K562 (cell line): ENCODE data around the gene FBXO36. TPM values are rescaled to one million over a fixed set of nuclear protein-coding genes. Genes with fewer than 3 reads are reported as not detected.

Source experiments
- BMI1 ChIP-seq: fragments of 150-350 bp; IDR thresholded peaks from 2 replicates; pipeline ENCODE4 v1.6.1; 2014; ENCODE audit warnings: low read length
- ETV1 ChIP-seq: fragments of 450-650 bp; conservative IDR thresholded peaks from 2 replicates; pipeline ENCODE4 v1.6.1; 2016; ENCODE audit warnings: missing genetic modification characterization, control low read depth, low read depth, missing compliant biosample characterization
- FOXA3 ChIP-seq, 2 experiments: fragments of 450-650 bp in 1 of 2; sonication (generic) in 1 of 2; formaldehyde crosslinking; IDR thresholded peaks in 1 of 2; conservative IDR thresholded peaks in 1 of 2; 2 replicates each; pipeline versions ENCODE4 v1.4.0 to v1.8.0; 2020 to 2022; ENCODE audit warnings: mild to moderate bottlenecking in 2 of 2, missing genetic modification reagents in 1 of 2
- GABPB2 ChIP-seq: fragments of 250-450 bp; sonication (Bioruptor Pico); conservative IDR thresholded peaks from 2 replicates; pipeline ENCODE4 v1.5.1; 2021; ENCODE audit warnings: mild to moderate bottlenecking
- HDAC2 ChIP-seq: fragments of 450-650 bp; IDR thresholded peaks from 2 replicates; pipeline ENCODE4 v1.6.1; 2016; ENCODE audit warnings: mild to moderate bottlenecking
- MYC ChIP-seq, 2 experiments: fragments of 250-450 bp in 1 of 2; sonication (Bioruptor Pico) in 1 of 2; IDR thresholded peaks; 2 replicates each; pipeline versions ENCODE4 v1.5.1 to v1.6.1; 2012 to 2021; ENCODE audit warnings: low read depth in 2 of 2, borderline replicate concordance in 1 of 2, improper control_type of control experiment in 1 of 2, low read length in 1 of 2, mild to moderate bottlenecking in 1 of 2, moderate library complexity in 1 of 2
- RNF2 ChIP-seq: sonication (generic); IDR thresholded peaks from 2 replicates; pipeline ENCODE4 v1.6.1; 2016
- SMARCA4 ChIP-seq: fragments of 450-650 bp; IDR thresholded peaks from 2 replicates; pipeline ENCODE4 v1.6.1; 2016
- SREBF2 ChIP-seq: sonication (generic); formaldehyde crosslinking; IDR thresholded peaks from 2 replicates; pipeline ENCODE4 v1.4.0; 2020; ENCODE audit warnings: mild to moderate bottlenecking, missing genetic modification reagents
- TAL1 ChIP-seq: fragments of 450-650 bp; IDR thresholded peaks from 2 replicates; pipeline ENCODE4 v1.6.1; 2016; ENCODE audit warnings: mild to moderate bottlenecking
- TCF7L2 ChIP-seq: fragments of 150-350 bp; IDR thresholded peaks from 2 replicates; pipeline ENCODE4 v1.6.1; 2016; ENCODE audit warnings: low read depth, mild to moderate bottlenecking, low read length, moderate library complexity
- TFAM ChIP-seq: fragments of 250-450 bp; sonication (Bioruptor Pico); conservative IDR thresholded peaks from 2 replicates; pipeline ENCODE4 v1.5.0; 2021; ENCODE audit warnings: mild to moderate bottlenecking, moderate library complexity
- polyA plus RNA-seq, 8 experiments: library from polyadenylated mRNA; depleted of rRNA in 4 of 8; stranded (reverse) in 5 of 8; unstranded in 3 of 8; fragments of >200 nt; fragmentation: Nextera tagmentation in 2 of 8; fragmentation: Illumina TruSeq in 1 of 8; extraction: Ambion mirVana in 2 of 8; extraction: Trizol in 1 of 8; gene quantifications; 2 replicates each; pipeline versions ENCODE4 v1.2.1 to v1.2.3, GENCODE V29; 2011 to 2014; ENCODE audit warnings: inconsistent platforms in 1 of 8, missing spikeins in 1 of 8
- total RNA-seq, 7 experiments: library from RNA; depleted of rRNA in 6 of 7; stranded (reverse); fragments of >200 nt in 6 of 7; fragmentation: Illumina TruSeq in 2 of 7; extraction: Trizol in 2 of 7; gene quantifications; 2 replicates each; pipeline versions ENCODE4 v1.2.1 to v1.2.3, GENCODE V29; 2011 to 2021; ENCODE audit warnings: low replicate concordance in 1 of 7
- TF ChIP-seq, protein P1 (sequence below): sonication (generic); formaldehyde crosslinking; IDR thresholded peaks from 2 replicates; pipeline ENCODE4 v1.8.1; 2023; ENCODE audit warnings: mild to moderate bottlenecking, missing genetic modification reagents
- TF ChIP-seq, protein P2 (sequence below): fragments of 450-650 bp; IDR thresholded peaks from 2 replicates; pipeline ENCODE4 v1.6.1; 2016
- TF ChIP-seq, protein P3 (sequence below), 2 experiments: fragments of 450-650 bp in 1 of 2; sonication (generic) in 1 of 2; formaldehyde crosslinking in 1 of 2; IDR thresholded peaks in 1 of 2; conservative IDR thresholded peaks in 1 of 2; 2 replicates each; pipeline versions ENCODE4 v1.6.1 to v1.8.1; 2016 to 2023; ENCODE audit warnings: mild to moderate bottlenecking in 2 of 2, moderate library complexity in 2 of 2, inconsistent platforms in 1 of 2, missing genetic modification reagents in 1 of 2
- TF ChIP-seq, protein P4 (sequence below): fragments of 250-450 bp; sonication (Bioruptor Pico); IDR thresholded peaks from 2 replicates; pipeline ENCODE4 v1.5.0; 2020; ENCODE audit warnings: mild to moderate bottlenecking, borderline replicate concordance

The FBXO36 gene
- total and polyA plus RNA-seq, 9 of the 15 experiments (the other 6 are each of a cell fraction or from before 2014, with no cell fraction given), result 0.40 to 0.91 (median 0.58) TPM

DNA sequence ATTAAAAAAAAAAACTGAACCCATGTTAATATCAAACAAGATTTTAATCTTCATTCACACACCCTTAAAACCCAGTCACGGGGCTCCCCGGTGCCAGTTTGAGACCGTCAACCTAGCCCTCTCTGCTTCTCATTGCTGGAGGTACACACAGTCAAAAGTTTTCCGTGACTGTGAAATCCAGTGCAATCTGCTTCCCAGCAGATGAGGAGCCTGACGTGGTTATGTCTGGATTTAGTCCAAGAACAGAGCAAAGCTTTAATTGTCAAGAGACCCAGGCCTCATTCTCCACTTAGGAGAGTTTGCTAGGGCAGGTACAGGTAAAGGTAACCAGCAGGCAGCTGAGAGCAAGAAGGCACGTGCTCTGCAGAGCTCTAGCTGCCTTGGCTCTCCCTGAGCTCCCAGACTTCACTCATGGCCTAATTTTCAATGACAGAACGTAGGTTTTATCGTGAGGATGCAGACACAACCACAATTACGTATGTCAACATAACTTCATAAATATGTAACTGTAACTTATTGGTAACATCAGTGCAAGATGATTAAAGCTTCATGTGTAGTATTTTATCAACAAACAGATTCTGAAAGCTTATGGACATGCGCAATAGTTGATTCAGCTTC is 90.1 kb downstream of the FBXO36 start (continued):
- TF ChIP-seq, protein P1, sequence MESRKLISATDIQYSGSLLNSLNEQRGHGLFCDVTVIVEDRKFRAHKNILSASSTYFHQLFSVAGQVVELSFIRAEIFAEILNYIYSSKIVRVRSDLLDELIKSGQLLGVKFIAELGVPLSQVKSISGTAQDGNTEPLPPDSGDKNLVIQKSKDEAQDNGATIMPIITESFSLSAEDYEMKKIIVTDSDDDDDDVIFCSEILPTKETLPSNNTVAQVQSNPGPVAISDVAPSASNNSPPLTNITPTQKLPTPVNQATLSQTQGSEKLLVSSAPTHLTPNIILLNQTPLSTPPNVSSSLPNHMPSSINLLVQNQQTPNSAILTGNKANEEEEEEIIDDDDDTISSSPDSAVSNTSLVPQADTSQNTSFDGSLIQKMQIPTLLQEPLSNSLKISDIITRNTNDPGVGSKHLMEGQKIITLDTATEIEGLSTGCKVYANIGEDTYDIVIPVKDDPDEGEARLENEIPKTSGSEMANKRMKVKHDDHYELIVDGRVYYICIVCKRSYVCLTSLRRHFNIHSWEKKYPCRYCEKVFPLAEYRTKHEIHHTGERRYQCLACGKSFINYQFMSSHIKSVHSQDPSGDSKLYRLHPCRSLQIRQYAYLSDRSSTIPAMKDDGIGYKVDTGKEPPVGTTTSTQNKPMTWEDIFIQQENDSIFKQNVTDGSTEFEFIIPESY (CRISPR knock-in tag), result no peak
- TF ChIP-seq SMARCA4, result peak; percentile 65; the same call in 1 of the 2 replicates
- TF ChIP-seq TCF7L2, result no peak
- TF ChIP-seq FOXA3 (CRISPR knock-in tag; conservative IDR thresholded peaks at IDR 0.05 in 1 of 2, IDR thresholded peaks at IDR 0.05 in 1 of 2), result peak; percentile 67 to 76; a peak in 3 of 4 replicates
- TF ChIP-seq, protein P2, sequence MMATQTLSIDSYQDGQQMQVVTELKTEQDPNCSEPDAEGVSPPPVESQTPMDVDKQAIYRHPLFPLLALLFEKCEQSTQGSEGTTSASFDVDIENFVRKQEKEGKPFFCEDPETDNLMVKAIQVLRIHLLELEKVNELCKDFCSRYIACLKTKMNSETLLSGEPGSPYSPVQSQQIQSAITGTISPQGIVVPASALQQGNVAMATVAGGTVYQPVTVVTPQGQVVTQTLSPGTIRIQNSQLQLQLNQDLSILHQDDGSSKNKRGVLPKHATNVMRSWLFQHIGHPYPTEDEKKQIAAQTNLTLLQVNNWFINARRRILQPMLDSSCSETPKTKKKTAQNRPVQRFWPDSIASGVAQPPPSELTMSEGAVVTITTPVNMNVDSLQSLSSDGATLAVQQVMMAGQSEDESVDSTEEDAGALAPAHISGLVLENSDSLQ, result peak; percentile 38; the same call in 1 of the 2 replicates
- TF ChIP-seq MYC (IDR thresholded peaks at IDR 0.05; ENCODE audit: low read depth, low read length), result peak; percentile 48; the same call in 1 of the 2 replicates
- no peak for TF ChIP-seq MYC (CRISPR knock-in tag; IDR thresholded peaks at IDR 0.05; ENCODE audit: borderline replicate concordance, low read depth)
- no peak for TF ChIP-seq SREBF2 (CRISPR knock-in tag)
- peak; percentile 82 for TF ChIP-seq TAL1
- TF ChIP-seq, protein P3, sequence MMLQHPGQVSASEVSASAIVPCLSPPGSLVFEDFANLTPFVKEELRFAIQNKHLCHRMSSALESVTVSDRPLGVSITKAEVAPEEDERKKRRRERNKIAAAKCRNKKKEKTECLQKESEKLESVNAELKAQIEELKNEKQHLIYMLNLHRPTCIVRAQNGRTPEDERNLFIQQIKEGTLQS (IDR thresholded peaks at IDR 0.05), result peak; percentile 46; the same call in 1 of the 2 replicates
- TF ChIP-seq, protein P3 (CRISPR knock-in tag; conservative IDR thresholded peaks at IDR 0.05), result no peak
- no peak for TF ChIP-seq TFAM (CRISPR knock-in tag)
- TF ChIP-seq, protein P4, sequence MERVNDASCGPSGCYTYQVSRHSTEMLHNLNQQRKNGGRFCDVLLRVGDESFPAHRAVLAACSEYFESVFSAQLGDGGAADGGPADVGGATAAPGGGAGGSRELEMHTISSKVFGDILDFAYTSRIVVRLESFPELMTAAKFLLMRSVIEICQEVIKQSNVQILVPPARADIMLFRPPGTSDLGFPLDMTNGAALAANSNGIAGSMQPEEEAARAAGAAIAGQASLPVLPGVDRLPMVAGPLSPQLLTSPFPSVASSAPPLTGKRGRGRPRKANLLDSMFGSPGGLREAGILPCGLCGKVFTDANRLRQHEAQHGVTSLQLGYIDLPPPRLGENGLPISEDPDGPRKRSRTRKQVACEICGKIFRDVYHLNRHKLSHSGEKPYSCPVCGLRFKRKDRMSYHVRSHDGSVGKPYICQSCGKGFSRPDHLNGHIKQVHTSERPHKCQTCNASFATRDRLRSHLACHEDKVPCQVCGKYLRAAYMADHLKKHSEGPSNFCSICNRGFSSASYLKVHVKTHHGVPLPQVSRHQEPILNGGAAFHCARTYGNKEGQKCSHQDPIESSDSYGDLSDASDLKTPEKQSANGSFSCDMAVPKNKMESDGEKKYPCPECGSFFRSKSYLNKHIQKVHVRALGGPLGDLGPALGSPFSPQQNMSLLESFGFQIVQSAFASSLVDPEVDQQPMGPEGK, result no peak
- no peak for TF ChIP-seq ETV1 (tag)
- TF ChIP-seq GABPB2 (CRISPR knock-in tag), result no peak
- TF ChIP-seq BMI1, result no peak
- TF ChIP-seq HDAC2, result peak; percentile 23; the same call in 1 of the 2 replicates
- TF ChIP-seq RNF2, result 0 out of 2 replicates have a peak, but pooled peaks have one; percentile 29
